ENCODE measurements around the gene GPR132.

GRCh38 chr14:105043641-105044040 lies 21.6 kb downstream of the GPR132 start:
- TF ChIP-seq CTCF (IDR thresholded peaks at IDR 0.05; ENCODE audit: insufficient read depth, low read length) (no peak), POLR2AphosphoS5 (IDR thresholded peaks at IDR 0.05; ENCODE audit: low read depth) (no peak), GABPA (IDR thresholded peaks at IDR 0.05; ENCODE audit: low read depth) (no peak)

Data from HL-60 (cell line).